Peyer's patch (tissue), 4 donors: ENCODE data around the gene PROX1.

Experiments used
- CTCF ChIP-seq, 6 experiments: fragments of 450-650 bp in 4 of 6; fragments of 200-600 bp in 2 of 6; sonication (generic) in 1 of 6; IDR thresholded peaks; one replicate each; pipeline ENCODE4 v1.5.1; 2017 to 2019; ENCODE audit warnings: antibody characterized with exemption in 6 of 6, mild to moderate bottlenecking in 3 of 6, moderate library complexity in 1 of 6
- POLR2A ChIP-seq, 2 donors: fragments of 450-650 bp; IDR thresholded peaks; one replicate each; pipeline ENCODE4 v1.5.1; 2017; ENCODE audit warnings: antibody characterized with exemption in 2 of 2, mild to moderate bottlenecking in 2 of 2, moderate library complexity in 2 of 2

DNA sequence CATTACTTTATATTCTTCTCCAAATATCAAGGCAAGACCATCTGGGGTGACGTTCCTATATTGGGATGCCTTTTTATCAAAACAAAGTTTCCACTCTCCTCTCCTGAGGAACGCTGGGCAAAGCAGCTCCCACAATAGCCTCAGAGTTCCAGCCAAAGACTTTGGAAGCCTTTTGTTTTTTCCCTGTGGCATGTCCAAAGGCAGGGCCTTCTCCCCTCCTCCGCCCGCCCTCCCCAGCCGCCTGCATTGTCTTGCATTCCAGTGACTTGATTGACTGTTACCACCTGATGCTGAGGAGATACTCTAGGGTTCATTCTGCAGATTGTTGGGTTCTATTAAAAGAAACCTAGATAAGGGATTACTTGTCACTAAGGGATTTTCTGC, 43.5 kb downstream of the PROX1 start:
- TF ChIP-seq CTCF (IDR thresholded peaks at IDR 0.05) (no peak), POLR2A (IDR thresholded peaks at IDR 0.05) (no peak)
